Keratinocyte (primary cell): ENCODE results near the gene MDK. TPM values are rescaled to one million over a fixed set of nuclear protein-coding genes. Genes with fewer than 3 reads are reported as not detected.

Experiments
- DNase-seq: peaks from one replicate; pipeline ENCODE4 v3.0.0-alpha.2; 2011; ENCODE audit warnings: low read depth, missing footprints, low spot score
- FAIRE-seq: peaks from 2 replicates; lab custom pipeline; 2011; peaks lifted over from hg19 to GRCh38; lab: Jason Lieb, UNC
- H2AFZ ChIP-seq: 2 replicates; pipeline ENCODE4 v1.6.0; 2012; ENCODE audit warnings: low read length, control low read depth, inconsistent platforms; ENCODE audit not compliant: control insufficient read depth
- H3K27ac ChIP-seq: 2 replicates; pipeline ENCODE4 v1.5.1; 2011; ENCODE audit warnings: low read length; ENCODE audit not compliant: control insufficient read depth, insufficient read depth
- H3K27me3 ChIP-seq: 3 replicates; pipeline ENCODE4 v1.6.0; 2011; ENCODE audit warnings: low read length; ENCODE audit not compliant: control insufficient read depth, insufficient read depth; ENCODE audit errors: extremely low read depth
- H3K36me3 ChIP-seq, 2 experiments: 2 replicates in 1 of 2; 3 replicates in 1 of 2; pipeline ENCODE4 v1.5.1; 2011; ENCODE audit warnings: low read length in 2 of 2, mild to moderate bottlenecking in 1 of 2; ENCODE audit not compliant: control insufficient read depth in 2 of 2, insufficient read depth in 2 of 2; ENCODE audit errors: extremely low read depth in 1 of 2
- H3K4me1 ChIP-seq: 3 replicates; pipeline ENCODE4 v1.5.1; 2011; ENCODE audit warnings: low read length; ENCODE audit not compliant: control insufficient read depth, insufficient read depth; ENCODE audit errors: extremely low read depth
- H3K4me2 ChIP-seq: 3 replicates; pipeline ENCODE4 v1.6.0; 2011; ENCODE audit warnings: low read depth, low read length; ENCODE audit not compliant: control insufficient read depth, insufficient read depth; ENCODE audit errors: extremely low read depth
- H3K4me3 ChIP-seq, 3 experiments: fragments of 200-600 bp in 1 of 3; sonication (generic) in 1 of 3; 2 replicates in 2 of 3; 3 replicates in 1 of 3; pipeline ENCODE4 v1.5.1; 2011 to 2016; ENCODE audit warnings: low read length in 3 of 3, mild to moderate bottlenecking in 3 of 3, control low read depth in 2 of 3, inconsistent platforms in 1 of 3, low read depth in 1 of 3, mixed read lengths in 1 of 3, mixed run types in 1 of 3, moderate library complexity in 1 of 3; ENCODE audit not compliant: control insufficient read depth in 2 of 3, insufficient read depth in 2 of 3; ENCODE audit errors: extremely low read depth in 1 of 3
- H3K79me2 ChIP-seq: 2 replicates; pipeline ENCODE4 v1.6.0; 2012; ENCODE audit warnings: low read length; ENCODE audit not compliant: control insufficient read depth, insufficient read depth
- H3K9ac ChIP-seq: 3 replicates; pipeline ENCODE4 v1.6.0; 2011; ENCODE audit warnings: low read length; ENCODE audit not compliant: control insufficient read depth, insufficient read depth; ENCODE audit errors: extremely low read depth
- H3K9me1 ChIP-seq: 3 replicates; pipeline ENCODE4 v1.6.0; 2011; ENCODE audit warnings: low read length; ENCODE audit not compliant: control insufficient read depth, insufficient read depth; ENCODE audit errors: extremely low read depth
- H3K9me3 ChIP-seq: 2 replicates; pipeline ENCODE4 v1.5.1; 2012; ENCODE audit warnings: low read depth, low read length; ENCODE audit not compliant: control insufficient read depth
- H4K20me1 ChIP-seq: 3 replicates; pipeline ENCODE4 v1.6.0; 2011; ENCODE audit warnings: low read length; ENCODE audit not compliant: control insufficient read depth, insufficient read depth; ENCODE audit errors: extremely low read depth
- EZH2 ChIP-seq: IDR thresholded peaks from one replicate; pipeline ENCODE4 v1.6.1; 2012; ENCODE audit warnings: inconsistent platforms, mild to moderate bottlenecking, low read length, moderate library complexity
- dilution Hi-C: fragments of 300-500 bp; cut with MboI; formaldehyde crosslinking; loops from one replicate; pipeline ENCODE4 v1.7.0; 2020; ENCODE audit warnings: low sequenced_read_pairs; ENCODE audit not compliant: extremely low pct_ligation_motif_present
- polyA plus RNA-seq, 5 experiments: library from polyadenylated mRNA; depleted of rRNA in 3 of 5; stranded (reverse) in 3 of 5; stranded (forward) in 1 of 5; unstranded in 1 of 5; fragments of >200 nt; gene quantifications; 1 replicate in 1 of 5; 2 replicates in 3 of 5; 3 replicates in 1 of 5; pipeline versions ENCODE4 v1.2.1 to v1.2.3, GENCODE V29; 2011 to 2012; ENCODE audit warnings: missing spikeins in 2 of 5, low read depth in 1 of 5, low replicate concordance in 1 of 5
- TF ChIP-seq, protein P1 (sequence below), 3 experiments: IDR thresholded peaks in 1 of 3; conservative IDR thresholded peaks in 1 of 3; optimal IDR thresholded peaks in 1 of 3; 2 replicates in 2 of 3; 3 replicates in 1 of 3; pipeline versions ENCODE3 to v1.5.1; 2011; ENCODE audit warnings: low read length in 3 of 3, mild to moderate bottlenecking in 3 of 3, moderate library complexity in 2 of 3, control low read depth in 1 of 3, inconsistent platforms in 1 of 3; ENCODE audit not compliant: insufficient read depth in 2 of 3; ENCODE audit errors: extremely low read depth in 1 of 3

Gene MDK
- polyA plus RNA-seq, 1 donor (not counting 4 experiments of a cell fraction or from before 2014, with no cell fraction given): 5.4 TPM

DNA sequence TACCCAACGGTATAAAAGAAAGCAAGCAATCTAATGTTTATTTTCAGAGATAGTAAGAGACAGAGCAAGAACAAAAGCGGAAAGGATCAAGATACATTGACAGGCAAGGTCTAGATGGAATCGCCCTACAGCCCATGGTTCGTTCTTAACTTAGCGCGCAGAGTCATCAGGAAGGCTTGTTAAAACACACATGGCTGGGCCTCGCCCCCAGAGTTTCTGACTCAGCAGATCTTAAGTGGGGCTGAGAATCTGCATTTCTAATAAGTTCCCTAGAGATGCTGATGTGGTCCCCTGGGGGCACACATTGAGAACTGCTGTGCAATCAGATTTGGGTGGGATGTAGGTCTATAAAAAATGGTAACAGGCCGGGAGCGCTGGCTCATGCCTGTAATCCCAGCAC, 45.9 kb downstream of the MDK start:
- H3K27ac ChIP-seq: no peak overlapping the region
- H3K36me3 ChIP-seq: peaks cover 5 to 9% of the 10 kb centered on the region in 2 experiments
- H4K20me1 ChIP-seq: no peaks in the 10 kb centered on the region
- TF ChIP-seq EZH2: no peak
- no peak overlapping the region for H3K9ac ChIP-seq
- H2AFZ ChIP-seq: no peak overlapping the region
- H3K4me3 ChIP-seq: no peak overlapping the region
- H3K9me1 ChIP-seq: no peaks in the 10 kb centered on the region
- no peaks in the 10 kb centered on the region for H3K27me3 ChIP-seq
- H3K4me1 ChIP-seq: peaks cover 5% of the 10 kb centered on the region
- H3K79me2 ChIP-seq: no peaks in the 10 kb centered on the region
- H3K4me2 ChIP-seq: no peak overlapping the region
- no peak for FAIRE-seq
- H3K9me3 ChIP-seq: no peaks in the 10 kb centered on the region
- no peak for DNase-seq
- dilution Hi-C loops: no loop called here

DNA sequence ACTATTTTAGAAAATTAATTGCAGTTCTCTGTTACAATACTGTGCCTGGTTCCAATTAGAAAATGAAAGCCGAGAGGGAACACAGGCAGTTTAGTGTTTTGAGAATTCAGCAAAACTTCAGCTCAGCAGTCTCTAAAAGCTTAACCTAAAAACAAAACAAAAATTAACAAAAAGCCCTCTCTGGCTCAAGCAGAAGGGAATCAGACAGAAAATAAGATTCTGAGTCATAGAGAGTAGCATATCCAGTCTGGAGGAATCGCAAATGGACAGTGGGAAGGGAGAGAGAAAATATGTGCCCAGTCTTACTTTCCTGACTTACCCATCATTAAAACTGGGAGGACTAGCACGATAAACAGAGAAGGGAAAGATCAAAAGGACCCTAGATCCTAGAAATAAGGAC, 48.2 kb downstream of the MDK start:
- H3K9ac ChIP-seq: no peak overlapping the region
- no peak for FAIRE-seq

More for the DNA sequence above, 48.2 kb downstream of the MDK start:
- H2AFZ ChIP-seq: no peak overlapping the region
- no peak overlapping the region for H3K4me3 ChIP-seq
- H3K9me1 ChIP-seq: no peaks in the 10 kb centered on the region
- H3K4me2 ChIP-seq: no peak overlapping the region
- H3K27ac ChIP-seq: no peak overlapping the region
- H3K79me2 ChIP-seq: no peaks in the 10 kb centered on the region
- no peaks in the 10 kb centered on the region for H4K20me1 ChIP-seq
- H3K4me1 ChIP-seq: peaks cover 5% of the 10 kb centered on the region
- DNase-seq: no peak
- H3K27me3 ChIP-seq: no peaks in the 10 kb centered on the region
- dilution Hi-C loops: no loop called here
- H3K36me3 ChIP-seq: peaks cover 8 to 21% of the 10 kb centered on the region in 2 experiments
- TF ChIP-seq EZH2: no peak
- TF ChIP-seq, protein P1, sequence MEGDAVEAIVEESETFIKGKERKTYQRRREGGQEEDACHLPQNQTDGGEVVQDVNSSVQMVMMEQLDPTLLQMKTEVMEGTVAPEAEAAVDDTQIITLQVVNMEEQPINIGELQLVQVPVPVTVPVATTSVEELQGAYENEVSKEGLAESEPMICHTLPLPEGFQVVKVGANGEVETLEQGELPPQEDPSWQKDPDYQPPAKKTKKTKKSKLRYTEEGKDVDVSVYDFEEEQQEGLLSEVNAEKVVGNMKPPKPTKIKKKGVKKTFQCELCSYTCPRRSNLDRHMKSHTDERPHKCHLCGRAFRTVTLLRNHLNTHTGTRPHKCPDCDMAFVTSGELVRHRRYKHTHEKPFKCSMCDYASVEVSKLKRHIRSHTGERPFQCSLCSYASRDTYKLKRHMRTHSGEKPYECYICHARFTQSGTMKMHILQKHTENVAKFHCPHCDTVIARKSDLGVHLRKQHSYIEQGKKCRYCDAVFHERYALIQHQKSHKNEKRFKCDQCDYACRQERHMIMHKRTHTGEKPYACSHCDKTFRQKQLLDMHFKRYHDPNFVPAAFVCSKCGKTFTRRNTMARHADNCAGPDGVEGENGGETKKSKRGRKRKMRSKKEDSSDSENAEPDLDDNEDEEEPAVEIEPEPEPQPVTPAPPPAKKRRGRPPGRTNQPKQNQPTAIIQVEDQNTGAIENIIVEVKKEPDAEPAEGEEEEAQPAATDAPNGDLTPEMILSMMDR (optimal IDR thresholded peaks at IDR 0.05 in 1 of 3, IDR thresholded peaks at IDR 0.05 in 1 of 3, conservative IDR thresholded peaks at IDR 0.05 in 1 of 3; ENCODE audit: extremely low read depth in 1 of 3, insufficient read depth in 2 of 3, low read length in 3 of 3): no peak
- no peaks in the 10 kb centered on the region for H3K9me3 ChIP-seq
